Pancreas (tissue), 10 donors: ENCODE results near the gene CDRT4. TPM values are rescaled to one million over a fixed set of nuclear protein-coding genes. Genes with fewer than 3 reads are reported as not detected.
A peak's percentile ranks its signal among the peaks of the same experiment; 100 is the strongest.

Experiments used
- ATAC-seq, 4 donors: fragments of 200-7000 bp; cut with Tn5 transposase; one replicate each; pipeline versions ENCODE4 v1.8.0 to v1.9.1; 2020; ENCODE audit warnings: mild to moderate bottlenecking in 4 of 4, moderate library complexity in 4 of 4
- DNase-seq, 6 donors: peaks; one replicate each; pipeline ENCODE4 v3.0.0-alpha.2; 2020
- FAIRE-seq: peaks from 2 replicates; lab custom pipeline; 2012; peaks lifted over from hg19 to GRCh38; lab: Jason Lieb, UNC
- H3K27ac ChIP-seq, 4 donors: fragments of 200-600 bp; sonication (generic); 1 replicate in 3 of 4; 2 replicates in 1 of 4; pipeline versions ENCODE4 v1.5.0 to v1.8.0; 2020
- H3K27me3 ChIP-seq, 4 donors: fragments of 200-600 bp; one replicate each; pipeline ENCODE4 v1.8.0; 2021
- H3K36me3 ChIP-seq, 3 donors: fragments of 200-600 bp; sonication (generic) in 1 of 3; one replicate each; pipeline versions ENCODE4 v1.5.0 to v1.8.0; 2020 to 2021
- H3K4me1 ChIP-seq, 3 donors: fragments of 200-600 bp; one replicate each; pipeline ENCODE4 v1.8.0; 2021
- H3K4me3 ChIP-seq, 4 donors: fragments of 200-600 bp; sonication (generic) in 2 of 4; one replicate each; pipeline versions ENCODE4 v1.5.0 to v1.8.0; 2020 to 2021
- H3K9me3 ChIP-seq, 4 donors: fragments of 200-600 bp; one replicate each; pipeline ENCODE4 v1.8.0; 2021
- WGBS, 2 donors: extraction: QIAGEN DNeasy Blood & Tissue Kit; methylation state at CpG; one replicate each; pipeline ENCODE4 v1.1.7; 2013; 5-methylcytosine and 5-hydroxymethylcytosine counted together
- intact Hi-C, 3 donors: fragments of 100-400 bp; cut with DNase I; formaldehyde crosslinking; loops; one replicate each; pipeline versions ENCODE4 v1.11.1 to v1.14.2; 2022
- polyA plus RNA-seq, 2 donors: library from polyadenylated mRNA; stranded (reverse); fragments of 200-250 nt; gene quantifications; one replicate each; pipeline ENCODE4 v1.2.3, GENCODE V29; 2013
- total RNA-seq, 6 donors: library from RNA; stranded (reverse); fragmentation: NEBNext Ultra II Directional in 4 of 6; extraction: Animal tissue kit (Norgen Biotek cat#: 25700) in 4 of 6; gene quantifications; one replicate each; pipeline versions ENCODE4 v1.2.1 to v1.2.4, GENCODE V29; 2021 to 2023
- TF ChIP-seq, protein P1 (sequence below), 4 donors: fragments of 200-600 bp; sonication (generic) in 3 of 4; IDR thresholded peaks; one replicate each; pipeline versions ENCODE4 v1.5.0 to v1.8.0; 2021; ENCODE audit warnings: antibody characterized with exemption in 4 of 4
- donor health status: healthy with polysubstance abuse.
- donor health status: DM: no; HTN: no; CAD: no; lungs with moderate emphysema.
- donor health status: DM: no; HTN: no; CAD: no.
- donor health status: control.
- donor health status: control.
- donor health status: Bipolar disorder and iron deficiency.
- donor health status: DM: yes; HTN: yes; CAD: no.
- donor health status: DM: no; HTN: no; CAD: no.
- donor health status: DM: no; HTN: no; CAD: no.
- donor health status: DM: yes; HTN: yes; CAD: no.

CDRT4 gene
- total and polyA plus RNA-seq, 8 donors: 1.8 to 31.6 (median 6.9) TPM

DNA sequence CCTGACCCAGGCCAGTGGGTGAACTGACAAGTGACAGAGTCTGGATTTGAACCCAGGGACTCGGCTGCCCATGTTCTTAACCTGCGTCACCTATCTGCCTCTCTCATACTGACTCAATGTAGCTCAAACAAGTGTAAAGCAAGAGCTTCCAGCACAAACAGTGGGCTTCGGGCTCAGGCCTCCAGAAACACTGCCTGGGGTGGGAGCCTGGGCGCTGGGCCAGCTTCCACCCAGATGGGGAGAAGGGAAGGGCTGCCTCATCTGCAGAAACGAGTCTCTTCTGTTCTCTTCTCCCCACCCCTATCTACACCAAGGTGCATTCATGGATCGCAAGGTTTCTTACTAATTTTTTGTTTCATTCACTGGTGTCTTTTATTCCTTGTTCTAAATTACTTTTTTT, 1.3 kb downstream of the CDRT4 start:
- TF ChIP-seq, protein P1, sequence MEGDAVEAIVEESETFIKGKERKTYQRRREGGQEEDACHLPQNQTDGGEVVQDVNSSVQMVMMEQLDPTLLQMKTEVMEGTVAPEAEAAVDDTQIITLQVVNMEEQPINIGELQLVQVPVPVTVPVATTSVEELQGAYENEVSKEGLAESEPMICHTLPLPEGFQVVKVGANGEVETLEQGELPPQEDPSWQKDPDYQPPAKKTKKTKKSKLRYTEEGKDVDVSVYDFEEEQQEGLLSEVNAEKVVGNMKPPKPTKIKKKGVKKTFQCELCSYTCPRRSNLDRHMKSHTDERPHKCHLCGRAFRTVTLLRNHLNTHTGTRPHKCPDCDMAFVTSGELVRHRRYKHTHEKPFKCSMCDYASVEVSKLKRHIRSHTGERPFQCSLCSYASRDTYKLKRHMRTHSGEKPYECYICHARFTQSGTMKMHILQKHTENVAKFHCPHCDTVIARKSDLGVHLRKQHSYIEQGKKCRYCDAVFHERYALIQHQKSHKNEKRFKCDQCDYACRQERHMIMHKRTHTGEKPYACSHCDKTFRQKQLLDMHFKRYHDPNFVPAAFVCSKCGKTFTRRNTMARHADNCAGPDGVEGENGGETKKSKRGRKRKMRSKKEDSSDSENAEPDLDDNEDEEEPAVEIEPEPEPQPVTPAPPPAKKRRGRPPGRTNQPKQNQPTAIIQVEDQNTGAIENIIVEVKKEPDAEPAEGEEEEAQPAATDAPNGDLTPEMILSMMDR (IDR thresholded peaks at IDR 0.05): no peak
- H3K4me1 ChIP-seq: no peaks in the 10 kb centered on the region
- no peaks in the 10 kb centered on the region for H3K27me3 ChIP-seq
- H3K27ac ChIP-seq: no peak overlapping the region
- H3K36me3 ChIP-seq: no peaks in the 10 kb centered on the region
- no peak overlapping the region for H3K4me3 ChIP-seq
- no peaks in the 10 kb centered on the region for H3K9me3 ChIP-seq
- intact Hi-C loops: no loop called here
- WGBS, 2 donors: 81 to 92% methylated on average over 6 of the region's 6 CpGs
- ATAC-seq (no peak), FAIRE-seq (no peak), DNase-seq (no peak)

DNA sequence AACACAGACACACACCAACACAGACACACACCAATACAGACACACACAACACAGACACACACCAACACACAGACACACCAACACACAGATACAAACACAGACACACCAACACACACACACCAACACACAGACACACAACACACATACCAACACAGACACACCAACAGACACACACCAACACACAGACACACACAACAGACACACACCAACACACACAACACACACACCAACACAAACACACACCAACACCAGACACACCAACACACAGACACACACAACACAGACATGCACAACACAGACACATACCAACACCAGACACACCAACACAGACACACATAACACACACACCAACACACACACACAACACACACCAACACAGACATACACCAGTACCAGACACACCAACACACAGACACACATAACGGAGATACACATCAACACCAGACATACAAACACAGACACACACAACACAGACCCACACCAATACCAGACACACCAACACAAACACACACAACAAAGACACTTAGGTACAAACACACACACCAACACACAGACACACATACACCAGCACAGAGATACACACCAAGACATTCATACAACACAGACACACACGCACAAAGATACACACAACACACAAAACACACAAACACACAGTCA, 2.2 kb downstream of the CDRT4 start:
- no peaks in the 10 kb centered on the region for H3K27me3 ChIP-seq
- ATAC-seq (no peak), FAIRE-seq (no peak), DNase-seq (no peak)
- intact Hi-C loops: no loop called here
- H3K4me1 ChIP-seq: no peaks in the 10 kb centered on the region
- TF ChIP-seq, protein P1 (IDR thresholded peaks at IDR 0.05): no peak
- no peak overlapping the region for H3K4me3 ChIP-seq
- H3K36me3 ChIP-seq: no peaks in the 10 kb centered on the region
- 96 to 98% methylated on average over 2 of the region's 2 CpGs for WGBS, 2 donors
- no peak overlapping the region for H3K27ac ChIP-seq
- no peaks in the 10 kb centered on the region for H3K9me3 ChIP-seq

DNA sequence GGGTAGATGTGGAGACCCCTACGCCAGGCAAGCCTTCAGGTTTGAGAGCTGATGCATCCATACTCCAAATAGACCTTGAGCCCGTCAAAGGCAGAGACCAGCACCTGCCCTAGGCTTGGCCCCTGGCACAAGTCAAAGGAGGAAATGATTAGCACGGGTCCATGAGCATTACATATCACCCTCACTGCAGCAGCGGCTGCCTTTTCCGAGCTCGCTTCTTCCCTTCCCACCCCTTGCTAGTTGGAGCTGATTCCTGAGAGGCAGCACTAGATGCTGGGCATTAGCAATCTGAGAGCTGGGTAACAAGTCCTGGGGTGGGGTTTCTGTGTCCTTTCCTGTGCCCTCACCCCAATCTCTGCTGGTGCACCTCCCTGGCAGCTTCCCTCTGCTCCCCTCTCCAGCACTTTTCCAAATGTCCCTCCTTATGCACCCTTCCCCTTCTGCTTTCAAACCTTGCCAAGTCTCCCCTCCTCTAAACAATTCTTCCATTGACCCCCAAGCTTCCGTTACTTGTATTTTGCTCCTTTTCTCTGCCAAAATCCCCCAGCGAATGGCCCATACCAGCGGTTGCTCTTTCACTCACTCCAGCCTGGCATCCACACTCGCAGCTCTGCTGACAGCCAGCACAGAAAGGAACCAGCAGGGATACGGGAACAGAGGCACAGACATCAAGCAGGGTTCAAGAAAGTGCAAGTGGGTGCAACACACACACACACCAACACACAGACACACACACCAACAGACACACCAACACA, 3.0 kb downstream of the CDRT4 start:
- no peak for FAIRE-seq

DNA sequence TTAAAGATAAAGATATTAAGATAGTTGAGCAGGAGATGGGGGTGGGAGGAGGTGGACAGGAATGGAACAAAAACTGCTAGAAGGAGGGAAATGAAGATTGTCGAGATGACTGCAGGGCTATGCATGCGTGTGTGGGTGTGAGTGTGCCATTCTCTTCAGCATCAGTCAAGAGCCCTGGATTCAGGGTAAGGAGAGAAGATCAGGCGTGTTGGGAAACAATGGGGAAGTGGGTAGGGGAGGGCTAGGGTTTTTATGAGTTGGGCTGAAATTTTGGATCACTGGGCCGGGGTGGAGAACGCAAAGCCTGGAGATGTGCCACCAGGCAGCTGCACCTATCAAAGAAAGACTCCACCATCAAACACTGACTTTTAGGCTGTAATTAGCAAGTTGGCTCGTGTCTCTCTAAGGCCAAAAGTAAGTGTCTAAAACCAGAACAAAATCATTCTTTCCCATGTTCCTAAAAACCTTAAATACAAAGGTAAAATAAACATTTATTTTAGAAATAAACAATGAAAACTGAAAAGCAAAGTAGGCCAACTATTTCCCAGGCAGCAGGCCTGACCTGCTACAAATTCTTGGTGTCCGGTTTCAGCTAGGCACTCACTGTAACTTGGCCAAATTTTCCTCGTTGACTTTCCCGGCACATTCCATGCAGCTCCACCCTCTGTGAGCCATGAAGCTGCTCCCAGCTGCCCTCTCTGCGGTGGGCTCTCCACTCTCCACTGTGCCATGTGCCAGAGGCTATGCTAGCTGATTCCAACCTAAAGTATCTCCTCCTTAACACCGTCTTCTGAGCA, 4.2 kb downstream of the CDRT4 start:
- no peaks in the 10 kb centered on the region for H3K27me3 ChIP-seq
- 68 to 69% methylated on average over 11 of the region's 11 CpGs for WGBS, 2 donors
- FAIRE-seq (no peak), ATAC-seq (peak; percentile 65 to 83 (median 79)), DNase-seq (peak in 2 of 6 donors; percentile 19 to 20)
- no peaks in the 10 kb centered on the region for H3K36me3 ChIP-seq
- no peaks in the 10 kb centered on the region for H3K4me1 ChIP-seq
- H3K4me3 ChIP-seq: no peak overlapping the region
- peak overlapping the region in 2 of 4 donors; percentile 3 to 41 for H3K27ac ChIP-seq
- H3K9me3 ChIP-seq: no peaks in the 10 kb centered on the region
- TF ChIP-seq, protein P1 (IDR thresholded peaks at IDR 0.05): no peak
- intact Hi-C loops: no loop called here

More for the DNA sequence above, 3.0 kb downstream of the CDRT4 start:
- no peak overlapping the region for H3K4me3 ChIP-seq
- H3K9me3 ChIP-seq: no peaks in the 10 kb centered on the region
- WGBS, 2 donors: 71 to 77% methylated on average over 11 of the region's 11 CpGs
- ATAC-seq: peak in 3 of 4 donors; percentile 33 to 46 (median 40)
- DNase-seq: no peak
- intact Hi-C loops: no loop called here
- TF ChIP-seq, protein P1 (IDR thresholded peaks at IDR 0.05): no peak
- H3K36me3 ChIP-seq: no peaks in the 10 kb centered on the region
- H3K27ac ChIP-seq: no peak overlapping the region
- no peaks in the 10 kb centered on the region for H3K4me1 ChIP-seq
- H3K27me3 ChIP-seq: no peaks in the 10 kb centered on the region
